Measurements from ENCODE around the gene KIF20A.

- TF ChIP-seq, protein P1, sequence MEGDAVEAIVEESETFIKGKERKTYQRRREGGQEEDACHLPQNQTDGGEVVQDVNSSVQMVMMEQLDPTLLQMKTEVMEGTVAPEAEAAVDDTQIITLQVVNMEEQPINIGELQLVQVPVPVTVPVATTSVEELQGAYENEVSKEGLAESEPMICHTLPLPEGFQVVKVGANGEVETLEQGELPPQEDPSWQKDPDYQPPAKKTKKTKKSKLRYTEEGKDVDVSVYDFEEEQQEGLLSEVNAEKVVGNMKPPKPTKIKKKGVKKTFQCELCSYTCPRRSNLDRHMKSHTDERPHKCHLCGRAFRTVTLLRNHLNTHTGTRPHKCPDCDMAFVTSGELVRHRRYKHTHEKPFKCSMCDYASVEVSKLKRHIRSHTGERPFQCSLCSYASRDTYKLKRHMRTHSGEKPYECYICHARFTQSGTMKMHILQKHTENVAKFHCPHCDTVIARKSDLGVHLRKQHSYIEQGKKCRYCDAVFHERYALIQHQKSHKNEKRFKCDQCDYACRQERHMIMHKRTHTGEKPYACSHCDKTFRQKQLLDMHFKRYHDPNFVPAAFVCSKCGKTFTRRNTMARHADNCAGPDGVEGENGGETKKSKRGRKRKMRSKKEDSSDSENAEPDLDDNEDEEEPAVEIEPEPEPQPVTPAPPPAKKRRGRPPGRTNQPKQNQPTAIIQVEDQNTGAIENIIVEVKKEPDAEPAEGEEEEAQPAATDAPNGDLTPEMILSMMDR (conservative IDR thresholded peaks at IDR 0.05; ENCODE audit: low read depth, low read length), result no peak
- no peak for TF ChIP-seq EZH2 (IDR thresholded peaks at IDR 0.05; ENCODE audit: borderline replicate concordance, low read depth, low read length, poor library complexity, severe bottlenecking)
Measured at GRCh38 chr5:138157626-138158025, 21.3 kb upstream of the KIF20A start.

Data from A673 (cell line).